Right lung (tissue), 5 donors: Measurements from ENCODE around the gene GZMM. TPM values are rescaled to one million over a fixed set of nuclear protein-coding genes. Genes with fewer than 3 reads are reported as not detected.

Source experiments
- DNase-seq, 2 donors: peaks; one replicate each; pipeline ENCODE4 v3.0.0-alpha.2; 2013
- polyA plus RNA-seq, 5 donors: library from polyadenylated mRNA; unstranded; fragments of 120-200 nt; gene quantifications; one replicate each; pipeline versions ENCODE4 v1.2.1 to v1.2.3, GENCODE V29; 2013; ENCODE audit warnings: inconsistent platforms in 1 of 5, low replicate concordance in 1 of 5; ENCODE audit not compliant: insufficient read length in 5 of 5, insufficient read depth in 1 of 5

GZMM gene
- polyA plus RNA-seq, 5 donors: 0.32 to 1.1 (median 0.76) TPM

- no peak for DNase-seq
Measured at GRCh38 chr19:511101-511851, 32.6 kb upstream of the GZMM start.

- DNase-seq: peak; percentile 73 to 79
Measured at GRCh38 chr19:512547-513365, 31.1 kb upstream of the GZMM start.

- DNase-seq: no peak
Measured at GRCh38 chr19:513368-514165, 30.3 kb upstream of the GZMM start.

- no peak for DNase-seq
Measured at GRCh38 chr19:514166-514663, 29.6 kb upstream of the GZMM start.

GRCh38 chr19:517721-518597, 25.9 kb upstream of the GZMM start:
- peak; percentile 75 to 76 for DNase-seq

- peak in 1 of 2 donors; percentile 20 for DNase-seq
Measured at GRCh38 chr19:518598-519231, 25.1 kb upstream of the GZMM start.

- DNase-seq: no peak
Measured at GRCh38 chr19:519449-519865, 24.4 kb upstream of the GZMM start.

- DNase-seq: no peak
Measured at GRCh38 chr19:522726-523125, 21.1 kb upstream of the GZMM start.

- no peak for DNase-seq
Measured at GRCh38 chr19:524062-524674, 19.7 kb upstream of the GZMM start.

- DNase-seq: no peak
Measured at GRCh38 chr19:525029-525428, 18.8 kb upstream of the GZMM start.

- DNase-seq: no peak
Measured at GRCh38 chr19:525857-526419, 17.9 kb upstream of the GZMM start.

GRCh38 chr19:530134-531008, 13.5 kb upstream of the GZMM start:
- no peak for DNase-seq

- peak; percentile 86 to 88 for DNase-seq
Measured at GRCh38 chr19:531009-531752, 12.7 kb upstream of the GZMM start.

GRCh38 chr19:531753-532560, 11.9 kb upstream of the GZMM start, which contains the start of gene CDC34:
Gene CDC34, plus strand, starts transcription at chr19:531760. Its CDS starts 172 bp downstream, at chr19:531932.
- no peak for DNase-seq

GRCh38 chr19:532561-533363, 11.1 kb upstream of the GZMM start:
- peak in 1 of 2 donors; percentile 68 for DNase-seq
